ENCODE results near the gene NPIPA5. TPM values are rescaled to one million over a fixed set of nuclear protein-coding genes. Genes with fewer than 3 reads are reported as not detected.
"Not testable (repeated sequence)": the region's sequence is repeated elsewhere in the genome, so short reads cannot be mapped to it uniquely, and the experiment has no call there.

Gene NPIPA5
- total RNA-seq (10 to 100 TPM in 3 of 4 donors, 1 to 10 TPM in 1; 3.6 to 24.3 (median 11.5) TPM), polyA plus RNA-seq (1 to 10 TPM; 2.0 to 7.2 (median 2.5) TPM)

DNA sequence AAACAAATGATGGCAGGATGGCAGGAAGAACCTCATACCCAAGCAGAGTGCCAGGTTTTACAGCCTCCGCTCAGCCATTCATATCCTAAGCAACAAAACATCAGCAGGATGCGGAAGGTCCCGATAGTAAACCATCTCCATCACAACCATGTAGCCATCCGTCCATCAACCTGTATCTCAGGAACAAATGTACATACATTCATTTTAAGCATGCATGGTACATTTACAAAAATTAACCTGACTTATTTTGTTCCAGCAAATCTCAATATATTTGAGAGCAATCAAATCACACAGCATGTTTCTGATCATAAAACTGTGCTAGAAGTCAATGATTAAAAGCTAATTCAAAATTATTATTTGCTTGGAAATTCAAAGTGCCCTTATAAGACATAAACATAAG is at the start of gene NPIPA5:
Gene NPIPA5 (minus strand): TSS at position 101 of the 400 bp plus-strand sequence. CDS start 0 bp downstream, at position 101.
- intact Hi-C loops (cut with DNase I); H3K4me3 ChIP-seq; DNase-seq: not testable (repeated sequence)

DNA sequence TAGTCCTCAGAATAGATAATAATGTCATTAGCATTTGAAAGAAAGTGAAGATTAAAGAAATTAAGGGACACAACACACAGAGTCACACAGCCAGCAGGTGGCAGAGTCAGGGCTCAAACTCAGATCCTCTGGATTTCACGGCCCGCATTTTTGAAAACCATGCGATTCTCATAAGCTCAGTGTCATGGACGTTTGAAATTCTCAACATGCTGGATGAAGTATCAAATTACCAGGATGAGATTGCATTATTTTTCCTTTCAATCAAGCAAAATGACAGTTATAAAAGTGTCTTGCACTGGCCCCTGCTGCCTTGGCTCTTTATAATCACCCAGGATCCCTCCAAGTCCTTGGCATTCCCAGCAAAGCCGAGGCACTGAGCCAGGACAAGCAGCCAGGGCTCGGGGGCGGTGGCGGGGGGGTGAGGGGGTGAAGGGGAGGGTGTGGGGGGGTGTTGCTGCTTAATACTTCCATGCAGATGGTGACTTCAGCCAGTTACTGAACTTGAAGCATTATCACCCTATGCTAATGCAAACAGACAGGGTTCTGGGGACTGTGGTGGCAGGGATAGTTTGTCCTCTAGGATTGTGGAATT is 49.6 kb upstream of the NPIPA5 start:
- no peaks in the 10 kb centered on the region for H3K27me3 ChIP-seq
- WGBS, 2 donors = 12 to 26% methylated on average over 8 of the region's 8 CpGs
- intact Hi-C loops (cut with DNase I) = loop anchor here (5.0 kb wide), 2 partner anchors 125 to 765 kb away; no protein-coding TSS in a partner anchor
- TF ChIP-seq, protein P1, sequence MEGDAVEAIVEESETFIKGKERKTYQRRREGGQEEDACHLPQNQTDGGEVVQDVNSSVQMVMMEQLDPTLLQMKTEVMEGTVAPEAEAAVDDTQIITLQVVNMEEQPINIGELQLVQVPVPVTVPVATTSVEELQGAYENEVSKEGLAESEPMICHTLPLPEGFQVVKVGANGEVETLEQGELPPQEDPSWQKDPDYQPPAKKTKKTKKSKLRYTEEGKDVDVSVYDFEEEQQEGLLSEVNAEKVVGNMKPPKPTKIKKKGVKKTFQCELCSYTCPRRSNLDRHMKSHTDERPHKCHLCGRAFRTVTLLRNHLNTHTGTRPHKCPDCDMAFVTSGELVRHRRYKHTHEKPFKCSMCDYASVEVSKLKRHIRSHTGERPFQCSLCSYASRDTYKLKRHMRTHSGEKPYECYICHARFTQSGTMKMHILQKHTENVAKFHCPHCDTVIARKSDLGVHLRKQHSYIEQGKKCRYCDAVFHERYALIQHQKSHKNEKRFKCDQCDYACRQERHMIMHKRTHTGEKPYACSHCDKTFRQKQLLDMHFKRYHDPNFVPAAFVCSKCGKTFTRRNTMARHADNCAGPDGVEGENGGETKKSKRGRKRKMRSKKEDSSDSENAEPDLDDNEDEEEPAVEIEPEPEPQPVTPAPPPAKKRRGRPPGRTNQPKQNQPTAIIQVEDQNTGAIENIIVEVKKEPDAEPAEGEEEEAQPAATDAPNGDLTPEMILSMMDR (IDR thresholded peaks at IDR 0.05) = peak; percentile 46 to 62 (median 60)
- no peak for TF ChIP-seq POLR2A (IDR thresholded peaks at IDR 0.05)
- peak in 2 of 4 donors; percentile 50 for TF ChIP-seq POLR2AphosphoS5 (IDR thresholded peaks at IDR 0.05)
- TF ChIP-seq EP300 (IDR thresholded peaks at IDR 0.05) = no peak
- H3K4me1 ChIP-seq = peaks cover 0 to 12% (median 11%) of the 10 kb centered on the region in 4 donors
- no peaks in the 10 kb centered on the region for H3K9me3 ChIP-seq
- peak overlapping the region; percentile 42 to 66 (median 55) for H3K27ac ChIP-seq
- peak overlapping the region in 1 of 4 donors; percentile 20 for H3K4me3 ChIP-seq
- DNase-seq = peak; percentile 83
- no peaks in the 10 kb centered on the region for H3K36me3 ChIP-seq

More for the DNA sequence above, at the start of gene NPIPA5:
- not testable (repeated sequence) for H3K4me1 ChIP-seq, H3K9me3 ChIP-seq, H3K36me3 ChIP-seq, H3K27ac ChIP-seq, H3K27me3 ChIP-seq
- 88% methylated on average over 4 of the region's 4 CpGs; no CpG with 5 or more reads in 1 of the 2 donors for WGBS, 2 donors

DNA sequence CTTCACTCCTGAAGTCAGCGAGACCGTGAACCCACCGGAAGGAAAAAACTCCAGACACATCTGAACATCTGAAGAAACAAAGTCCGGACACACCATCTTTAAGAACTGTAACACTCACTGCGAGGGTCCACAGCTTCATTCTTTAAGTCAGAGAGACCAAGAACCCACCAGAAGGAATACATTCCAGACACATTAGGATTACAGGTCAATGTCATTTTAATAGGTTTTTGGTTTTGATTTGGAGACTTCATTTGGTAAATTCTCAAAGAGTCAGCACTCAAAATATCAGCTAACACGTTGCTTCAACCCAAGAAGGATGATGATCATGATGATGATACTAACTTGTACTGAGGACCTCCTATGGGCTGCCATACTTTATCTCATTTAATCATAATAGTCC is 48.7 kb upstream of the NPIPA5 start:
- peaks cover 0 to 12% (median 11%) of the 10 kb centered on the region in 4 donors for H3K4me1 ChIP-seq
- no peak for DNase-seq
- no peak overlapping the region for H3K4me3 ChIP-seq
- no peak overlapping the region for H3K27ac ChIP-seq
- intact Hi-C loops (cut with DNase I) = loop anchor here (5.0 kb wide), 2 partner anchors 126 to 766 kb away; no protein-coding TSS in a partner anchor
- H3K27me3 ChIP-seq = no peaks in the 10 kb centered on the region
- TF ChIP-seq, protein P1 (IDR thresholded peaks at IDR 0.05) = no peak
- TF ChIP-seq POLR2A (IDR thresholded peaks at IDR 0.05) = no peak
- no peak for TF ChIP-seq POLR2AphosphoS5 (IDR thresholded peaks at IDR 0.05)
- no peak for TF ChIP-seq EP300 (IDR thresholded peaks at IDR 0.05)
- H3K36me3 ChIP-seq = no peaks in the 10 kb centered on the region
- WGBS, 2 donors = 83 to 87% methylated on average over 6 of the region's 6 CpGs
- H3K9me3 ChIP-seq = no peaks in the 10 kb centered on the region

DNA sequence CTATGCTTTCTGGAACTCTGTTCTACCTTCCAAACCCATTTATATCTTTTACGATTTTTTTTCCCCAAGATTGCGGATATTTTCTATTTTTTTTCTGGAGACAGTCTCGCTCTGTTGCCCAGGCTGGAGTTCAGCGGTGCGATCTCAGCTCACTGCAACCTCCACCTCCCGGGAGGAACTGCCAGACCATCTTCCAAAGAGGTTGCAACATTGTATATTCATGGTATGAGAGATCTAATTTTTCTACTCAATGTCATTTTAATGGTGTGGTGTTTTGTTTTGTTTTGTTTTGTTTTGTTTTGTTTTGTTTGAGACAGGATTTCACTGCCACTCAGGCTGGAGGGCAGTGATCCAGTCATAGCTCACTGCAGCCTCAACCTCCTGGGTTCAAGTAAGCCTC is 47.8 kb upstream of the NPIPA5 start:
- intact Hi-C loops (cut with DNase I) = loop anchor here (5.0 kb wide), 2 partner anchors 126 to 766 kb away; no protein-coding TSS in a partner anchor
- H3K9me3 ChIP-seq = no peaks in the 10 kb centered on the region
- H3K27me3 ChIP-seq = no peaks in the 10 kb centered on the region
- no peak overlapping the region for H3K27ac ChIP-seq
- no peak for DNase-seq
- 84 to 86% methylated on average over 6 of the region's 6 CpGs for WGBS, 2 donors
- no peaks in the 10 kb centered on the region for H3K36me3 ChIP-seq
- H3K4me1 ChIP-seq = peaks cover 0 to 12% (median 11%) of the 10 kb centered on the region in 4 donors
- TF ChIP-seq POLR2AphosphoS5 (IDR thresholded peaks at IDR 0.05) (no peak), EP300 (IDR thresholded peaks at IDR 0.05) (no peak), POLR2A (IDR thresholded peaks at IDR 0.05) (no peak)
- TF ChIP-seq, protein P1 (IDR thresholded peaks at IDR 0.05) = no peak
- H3K4me3 ChIP-seq = no peak overlapping the region

DNA sequence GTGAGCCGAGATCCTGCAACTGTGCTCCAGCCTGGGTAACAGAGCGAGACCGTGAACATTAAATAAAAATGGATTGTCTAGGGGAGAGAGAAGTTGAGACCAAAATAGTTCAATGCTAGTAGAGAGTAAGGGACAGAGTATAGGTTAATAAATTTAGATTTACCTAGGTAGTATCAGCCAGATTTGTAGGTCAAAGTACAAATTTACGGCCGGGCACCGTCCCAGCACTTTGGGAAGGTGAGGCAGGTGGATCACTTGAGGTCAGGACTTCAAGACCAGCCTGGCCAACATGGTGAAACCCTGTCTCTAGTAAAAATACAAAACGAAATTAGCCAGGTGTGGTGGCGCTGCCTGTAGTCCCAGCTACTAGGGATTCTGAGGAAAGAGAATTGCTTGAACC is 44.1 kb upstream of the NPIPA5 start:
- Histone ChIP-seq H3K4me3 (no peak overlapping the region), H3K27me3 (no peaks in the 10 kb centered on the region), H3K27ac (no peak overlapping the region), H3K36me3 (no peaks in the 10 kb centered on the region), H3K4me1 (peaks cover 0 to under 1% (median 0%) of the 10 kb centered on the region in 4 donors), H3K9me3 (no peaks in the 10 kb centered on the region)
- no peak for TF ChIP-seq POLR2AphosphoS5 (IDR thresholded peaks at IDR 0.05)
- DNase-seq = no peak
- 59 to 84% methylated on average over 8 of the region's 8 CpGs for WGBS, 2 donors
- intact Hi-C loops (cut with DNase I) = no loop called here

DNA sequence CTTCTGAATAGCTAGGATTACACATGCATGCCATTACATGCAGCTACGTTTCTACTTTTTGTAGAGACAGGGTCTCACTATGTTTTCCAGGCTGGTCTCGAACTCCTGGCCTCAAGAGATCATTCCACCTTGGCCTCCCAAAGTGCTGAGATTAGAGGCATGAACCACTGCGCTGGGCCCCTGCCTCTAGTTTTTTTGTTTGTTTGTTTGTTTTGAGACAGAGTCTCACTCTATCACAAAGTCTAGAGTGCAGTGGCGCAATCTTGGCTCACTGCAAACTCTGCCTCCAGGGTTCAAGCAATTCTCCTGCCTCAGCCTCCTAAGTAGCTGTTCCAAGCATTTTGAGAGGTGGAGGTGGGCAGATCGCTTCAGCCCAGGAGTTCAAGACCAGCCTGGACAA is 43.6 kb upstream of the NPIPA5 start:
- DNase-seq; H3K36me3 ChIP-seq; H3K4me1 ChIP-seq; intact Hi-C loops (cut with DNase I); H3K27me3 ChIP-seq; H3K27ac ChIP-seq; H3K4me3 ChIP-seq; H3K9me3 ChIP-seq: not testable (repeated sequence)
- 92% methylated on average over 5 of the region's 5 CpGs for WGBS, 2 donors

Data from sigmoid colon (tissue), 7 donors.